CD4-positive, alpha-beta T cell treated with Interleukin-12 subunit alpha and Interleukin-12 subunit beta, for 1 hour (primary cell): ENCODE results near the gene MAPK1IP1L.
"Not testable (repeated sequence)": the region's sequence is repeated elsewhere in the genome, so short reads cannot be mapped to it uniquely, and the experiment has no call there.

Experiments
- DNase-seq: peaks from one replicate; pipeline ENCODE4 v3.0.0-alpha.2; 2020

MAPK1IP1L gene

GRCh38 chr14:55051423-55052268 lies at the start of gene MAPK1IP1L:
Gene MAPK1IP1L, plus strand, starts transcription at chr14:55051647. Its CDS starts 10,037 bp downstream, at chr14:55061684.
- peak; percentile 93 for DNase-seq

- no peak for DNase-seq
Observed at GRCh38 chr14:55005071-55005470, 46.4 kb upstream of the MAPK1IP1L start.

GRCh38 chr14:55015006-55015405 lies 36.4 kb upstream of the MAPK1IP1L start:
- no peak for DNase-seq

GRCh38 chr14:55019968-55020554 lies 31.4 kb upstream of the MAPK1IP1L start:
- DNase-seq = no peak

- DNase-seq = not testable (repeated sequence)
Observed at GRCh38 chr14:55024365-55024764, 27.1 kb upstream of the MAPK1IP1L start.

- no peak for DNase-seq
Observed at GRCh38 chr14:55025948-55026347, 25.5 kb upstream of the MAPK1IP1L start.

GRCh38 chr14:55026441-55026792 lies 25.0 kb upstream of the MAPK1IP1L start:
- no peak for DNase-seq

- DNase-seq = peak; percentile 96
Observed at GRCh38 chr14:55026793-55027561, 24.5 kb upstream of the MAPK1IP1L start, which contains the start of the genes SOCS4 and WDHD1. Gene SOCS4, plus strand, starts transcription at chr14:55027236. Its CDS starts 15,806 bp downstream, at chr14:55043042. Gene WDHD1, minus strand, starts transcription at chr14:55027099. Its CDS starts 312 bp downstream, at chr14:55026787.

GRCh38 chr14:55028066-55028465 lies 23.4 kb upstream of the MAPK1IP1L start:
- no peak for DNase-seq

- DNase-seq = no peak
Observed at GRCh38 chr14:55028476-55028875, 23.0 kb upstream of the MAPK1IP1L start.

- DNase-seq = no peak
Observed at GRCh38 chr14:55031190-55031589, 20.3 kb upstream of the MAPK1IP1L start.

- not testable (repeated sequence) for DNase-seq
Observed at GRCh38 chr14:55037995-55038394, 13.5 kb upstream of the MAPK1IP1L start.

- no peak for DNase-seq
Observed at GRCh38 chr14:55038708-55039107, 12.7 kb upstream of the MAPK1IP1L start.

- no peak for DNase-seq
Observed at GRCh38 chr14:55043528-55043927, 7.9 kb upstream of the MAPK1IP1L start.

GRCh38 chr14:55045087-55045486 lies 6.4 kb upstream of the MAPK1IP1L start:
- no peak for DNase-seq

- DNase-seq = no peak
Observed at GRCh38 chr14:55047301-55048053, 4.0 kb upstream of the MAPK1IP1L start.

- no peak for DNase-seq
Observed at GRCh38 chr14:55048900-55049436, 2.5 kb upstream of the MAPK1IP1L start.

GRCh38 chr14:55051165-55051422 lies 353 bp upstream of the MAPK1IP1L start:
- no peak for DNase-seq

GRCh38 chr14:55052269-55052930 lies 953 bp downstream of the MAPK1IP1L start:
- no peak for DNase-seq

GRCh38 chr14:55053018-55053417 lies 1.6 kb downstream of the MAPK1IP1L start:
- no peak for DNase-seq

- no peak for DNase-seq
Observed at GRCh38 chr14:55053500-55053899, 2.1 kb downstream of the MAPK1IP1L start.

- no peak for DNase-seq
Observed at GRCh38 chr14:55054098-55054497, 2.7 kb downstream of the MAPK1IP1L start.
